ENCODE measurements around the gene TOR1B.
A peak's percentile ranks its signal among the peaks of the same experiment; 100 is the strongest.
"Not testable (repeated sequence)": the region's sequence is repeated elsewhere in the genome, so short reads cannot be mapped to it uniquely, and the experiment has no call there.

The TOR1B gene

GRCh38 chr9:129776938-129777768 lies 25.8 kb upstream of the TOR1B start:
- DNase-seq, result peak; percentile 84

- DNase-seq, result no peak
These were observed 25.2 kb upstream of the TOR1B start for GRCh38 chr9:129777769-129778130.

- no peak for DNase-seq
These were observed 24.5 kb upstream of the TOR1B start for GRCh38 chr9:129778469-129778868.

- DNase-seq, result no peak
These were observed 23.3 kb upstream of the TOR1B start for GRCh38 chr9:129779560-129780190.

- DNase-seq, result no peak
These were observed 21.9 kb upstream of the TOR1B start for GRCh38 chr9:129781131-129781530.

GRCh38 chr9:129781981-129782380 lies 21.0 kb upstream of the TOR1B start:
- DNase-seq, result no peak

GRCh38 chr9:129783516-129784361 lies 19.2 kb upstream of the TOR1B start:
- peak; percentile 84 for DNase-seq

GRCh38 chr9:129784970-129785369 lies 18.0 kb upstream of the TOR1B start:
- DNase-seq, result not testable (repeated sequence)

- no peak for DNase-seq
These were observed 17.1 kb upstream of the TOR1B start for GRCh38 chr9:129785866-129786265.

- DNase-seq, result no peak
These were observed 16.5 kb upstream of the TOR1B start for GRCh38 chr9:129786481-129786880.

- DNase-seq, result no peak
These were observed 8.4 kb upstream of the TOR1B start for GRCh38 chr9:129794549-129794948.

GRCh38 chr9:129796029-129796428 lies 7.0 kb upstream of the TOR1B start:
- not testable (repeated sequence) for DNase-seq

- DNase-seq, result no peak
These were observed 4.0 kb upstream of the TOR1B start for GRCh38 chr9:129798973-129799372.

GRCh38 chr9:129801504-129801903 lies 1.5 kb upstream of the TOR1B start:
- DNase-seq, result no peak

- no peak for DNase-seq
These were observed 684 bp downstream of the TOR1B start for GRCh38 chr9:129803676-129804060.

GRCh38 chr9:129806061-129806460 lies 3.1 kb downstream of the TOR1B start:
- DNase-seq, result no peak

- DNase-seq, result no peak
These were observed 6.4 kb downstream of the TOR1B start for GRCh38 chr9:129809346-129809745.

GRCh38 chr9:129810116-129810515 lies 7.1 kb downstream of the TOR1B start:
- DNase-seq, result no peak

- no peak for DNase-seq
These were observed 7.8 kb downstream of the TOR1B start for GRCh38 chr9:129810788-129811187.

- DNase-seq, result no peak
These were observed 9.0 kb downstream of the TOR1B start for GRCh38 chr9:129811967-129812363.

- no peak for DNase-seq
These were observed 9.4 kb downstream of the TOR1B start for GRCh38 chr9:129812385-129812784.

- no peak for DNase-seq
These were observed 10.7 kb downstream of the TOR1B start for GRCh38 chr9:129813661-129814060.

GRCh38 chr9:129814432-129815223 lies 11.6 kb downstream of the TOR1B start:
- no peak for DNase-seq

Data from activated CD8-positive, alpha-beta memory T cell treated with anti-CD3 and anti-CD28 coated beads, Interleukin-2, amount 50 U/mL, for 48 hours (primary cell).